OCI-LY1 (cell line): ENCODE data around the gene CELF3.
A peak's percentile ranks its signal among the peaks of the same experiment; 100 is the strongest.

Experiments
- H2AFZ ChIP-seq: fragments of 200-600 bp; sonication (generic), shearing (Covaris generic); 2 replicates; pipeline ENCODE4 v1.6.0; 2014; ENCODE audit warnings: antibody characterized with exemption, mild to moderate bottlenecking, low read length
- H3F3A ChIP-seq: fragments of 200-600 bp; sonication (generic), shearing (Covaris generic); 2 replicates; pipeline ENCODE4 v1.6.0; 2014; ENCODE audit warnings: mild to moderate bottlenecking, antibody characterized with exemption, low read length, moderate library complexity; ENCODE audit not compliant: insufficient read depth
- H3K27ac ChIP-seq: fragments of 200-600 bp; sonication (generic); 2 replicates; pipeline ENCODE4 v1.5.1; 2014; ENCODE audit warnings: low read length, mixed run types, mild to moderate bottlenecking, low read depth; ENCODE audit not compliant: poor library complexity, severe bottlenecking
- H3K27me3 ChIP-seq: fragments of 200-600 bp; sonication (generic); 2 replicates; pipeline ENCODE4 v1.6.0; 2014; ENCODE audit warnings: antibody characterized with exemption, mild to moderate bottlenecking, low read length, moderate library complexity; ENCODE audit not compliant: insufficient read depth
- H3K36me3 ChIP-seq: fragments of 200-600 bp; sonication (generic); 2 replicates; pipeline ENCODE4 v1.6.1; 2014; ENCODE audit warnings: mild to moderate bottlenecking, antibody characterized with exemption, low read length, moderate library complexity, mixed read lengths; ENCODE audit not compliant: insufficient read depth
- H3K4me1 ChIP-seq: fragments of 200-600 bp; sonication (generic); 2 replicates; pipeline ENCODE4 v1.5.1; 2014; ENCODE audit warnings: mild to moderate bottlenecking, low read length, moderate library complexity; ENCODE audit not compliant: insufficient read depth, severe bottlenecking
- H3K4me2 ChIP-seq: fragments of 200-600 bp; sonication (generic), shearing (Covaris generic); 2 replicates; pipeline ENCODE4 v1.6.1; 2014; ENCODE audit warnings: low read length
- H3K4me3 ChIP-seq: fragments of 200-600 bp; sonication (generic); 2 replicates; pipeline ENCODE4 v1.5.1; 2014; ENCODE audit warnings: low read length, low read depth, mild to moderate bottlenecking, mixed read lengths; ENCODE audit not compliant: poor library complexity, severe bottlenecking
- H3K79me2 ChIP-seq: fragments of 200-600 bp; shearing (Covaris generic); 2 replicates; pipeline ENCODE4 v1.6.1; 2016; ENCODE audit warnings: mixed run types, low read length, mixed read lengths; ENCODE audit not compliant: insufficient read depth
- H3K9ac ChIP-seq: fragments of 200-600 bp; sonication (generic), shearing (Covaris generic); 2 replicates; pipeline ENCODE4 v1.6.1; 2014; ENCODE audit warnings: mild to moderate bottlenecking, low read length, mixed read lengths
- H3K9me2 ChIP-seq: fragments of 200-600 bp; sonication (generic), shearing (Covaris generic); 2 replicates; pipeline ENCODE4 v1.6.1; 2014; ENCODE audit warnings: low read depth, mild to moderate bottlenecking, low read length, mixed read lengths
- H3K9me3 ChIP-seq: fragments of 200-600 bp; shearing (Covaris generic); 2 replicates; pipeline ENCODE4 v1.6.1; 2014; ENCODE audit warnings: low read length, mixed read lengths
- H4K20me1 ChIP-seq: fragments of 200-600 bp; sonication (generic), shearing (Covaris generic); 2 replicates; pipeline ENCODE4 v1.6.0; 2016; ENCODE audit warnings: mild to moderate bottlenecking, low read length; ENCODE audit not compliant: insufficient read depth
- CTCF ChIP-seq: fragments of 200-600 bp; sonication (generic), shearing (Covaris generic); IDR thresholded peaks from 2 replicates; pipeline ENCODE4 v1.5.1; 2017; ENCODE audit warnings: mild to moderate bottlenecking, antibody characterized with exemption, low read length, moderate library complexity, mixed read lengths
- EZH2 ChIP-seq: fragments of 200-600 bp; sonication (generic), shearing (Covaris generic); IDR thresholded peaks from 2 replicates; pipeline ENCODE4 v1.8.0; 2017; ENCODE audit warnings: borderline replicate concordance, mixed run types, mild to moderate bottlenecking, antibody characterized with exemption, low read length, moderate library complexity, mixed read lengths

The CELF3 gene

GRCh38 chr1:151721788-151722510 is 5.3 kb upstream of the CELF3 start:
- Histone ChIP-seq H3F3A (no peaks in the 10 kb centered on the region), H3K9me3 (no peaks in the 10 kb centered on the region), H3K36me3 (no peaks in the 10 kb centered on the region), H3K4me2 (peak overlapping the region; percentile 76), H3K9ac (no peak overlapping the region), H3K27me3 (no peaks in the 10 kb centered on the region; the same call in 1 of the 2 replicates), H3K27ac (no peak overlapping the region), H3K79me2 (no peaks in the 10 kb centered on the region), H3K9me2 (no peaks in the 10 kb centered on the region), H2AFZ (no peak overlapping the region), H4K20me1 (no peaks in the 10 kb centered on the region), H3K4me1 (peaks cover 5% of the 10 kb centered on the region), H3K4me3 (peak overlapping the region; percentile 59)
- no peak for TF ChIP-seq EZH2

- H3K4me3 ChIP-seq, result peak within 1 kb of the TSS; percentile 59
- peaks cover 5% of the 10 kb centered on the region for H3K4me1 ChIP-seq
- H3K27ac ChIP-seq, result no peak within 1 kb of the TSS
- no peaks in the 10 kb centered on the region for H3K36me3 ChIP-seq
- no peaks in the 10 kb centered on the region; the same call in 1 of the 2 replicates for H3K27me3 ChIP-seq
- H3K4me2 ChIP-seq, result peak within 1 kb of the TSS; percentile 76
- no peaks in the 10 kb centered on the region for H3K9me2 ChIP-seq
- no peaks in the 10 kb centered on the region for H4K20me1 ChIP-seq
- no peaks in the 10 kb centered on the region for H3F3A ChIP-seq
- TF ChIP-seq CTCF (no peak; the same call in none of the 2 replicates), EZH2 (no peak)
- H3K9ac ChIP-seq, result no peak within 1 kb of the TSS
- no peaks in the 10 kb centered on the region for H3K9me3 ChIP-seq
- no peaks in the 10 kb centered on the region for H3K79me2 ChIP-seq
- H2AFZ ChIP-seq, result no peak within 1 kb of the TSS
Observed at GRCh38 chr1:151720974-151721787, 4.6 kb upstream of the CELF3 start, which contains the start of gene RIIAD1. RIIAD1 (plus strand) TSS chr1:151721522; CDS start chr1:151721537, 15 bp downstream.

- TF ChIP-seq EZH2, result no peak
- TF ChIP-seq CTCF, result no peak
- H4K20me1 ChIP-seq, result no peaks in the 10 kb centered on the region
- H3K36me3 ChIP-seq, result no peaks in the 10 kb centered on the region
- H2AFZ ChIP-seq, result no peak overlapping the region
- H3K9ac ChIP-seq, result no peak overlapping the region
- H3K27ac ChIP-seq, result no peak overlapping the region
- H3K79me2 ChIP-seq, result no peaks in the 10 kb centered on the region
- no peaks in the 10 kb centered on the region; the same call in 1 of the 2 replicates for H3K27me3 ChIP-seq
- peak overlapping the region; percentile 76; the same call in 1 of the 2 replicates for H3K4me2 ChIP-seq
- no peak overlapping the region for H3K4me3 ChIP-seq
- H3K9me2 ChIP-seq, result no peaks in the 10 kb centered on the region
- H3K9me3 ChIP-seq, result no peaks in the 10 kb centered on the region
- H3F3A ChIP-seq, result no peaks in the 10 kb centered on the region
- peaks cover 5% of the 10 kb centered on the region for H3K4me1 ChIP-seq
Observed at GRCh38 chr1:151720554-151720953, 4.0 kb upstream of the CELF3 start.
